HG03457 (cell line): ENCODE measurements around the gene RAB3GAP1.
A peak's percentile ranks its signal among the peaks of the same experiment; 100 is the strongest.
"Not testable (repeated sequence)": the region's sequence is repeated elsewhere in the genome, so short reads cannot be mapped to it uniquely, and the experiment has no call there.

Experiments
- ATAC-seq: cut with Tn5 transposase; IDR thresholded peaks from one replicate; pipeline ENCODE4 v1.9.1; 2021; ENCODE audit warnings: moderate number of reproducible peaks; ENCODE audit not compliant: unreplicated experiment

Gene RAB3GAP1

DNA sequence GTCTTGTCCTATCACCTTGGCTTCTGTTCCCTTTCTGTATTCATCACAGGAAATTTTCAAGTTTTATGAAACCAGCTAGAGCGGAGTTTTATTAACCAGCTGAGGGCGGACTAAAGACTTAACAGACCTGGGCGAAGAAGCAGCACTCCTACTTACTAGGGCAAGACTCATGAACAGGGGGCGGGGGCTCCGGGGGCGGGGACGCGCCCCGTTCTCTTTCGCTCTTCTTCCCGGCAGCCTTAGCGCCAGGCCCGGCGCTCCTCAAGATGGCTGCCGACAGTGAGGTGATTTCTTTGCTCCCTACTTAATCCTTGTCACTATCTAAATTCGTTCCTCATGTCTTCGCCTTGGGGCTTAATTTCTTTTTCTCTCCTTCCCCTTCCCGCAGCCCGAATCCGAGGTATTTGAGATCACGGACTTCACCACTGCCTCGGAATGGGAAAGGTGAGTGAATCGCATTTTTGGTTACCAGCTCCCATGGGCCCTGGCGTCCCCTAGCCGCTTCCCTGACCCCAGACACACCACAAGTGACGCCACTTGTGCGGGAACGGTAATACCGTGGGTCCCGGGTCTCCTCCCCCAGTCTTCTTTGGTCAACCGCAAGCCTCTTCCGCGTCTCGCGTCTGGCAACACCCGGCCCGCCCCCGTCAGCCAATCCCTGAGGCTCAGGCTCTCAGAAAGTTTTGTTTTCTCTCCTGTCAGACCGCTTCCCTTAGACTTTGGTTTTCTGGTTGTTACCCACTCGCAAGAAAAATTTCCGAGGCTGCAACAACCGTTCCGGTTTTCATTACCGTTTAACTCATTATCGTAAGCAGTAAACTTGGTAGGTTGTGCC, at the start of gene RAB3GAP1:
Gene RAB3GAP1, plus strand, starts transcription at position 251 of the 835 bp plus-strand sequence. Its CDS starts 16 bp downstream, at position 267.
- ATAC-seq = peak; percentile 68

DNA sequence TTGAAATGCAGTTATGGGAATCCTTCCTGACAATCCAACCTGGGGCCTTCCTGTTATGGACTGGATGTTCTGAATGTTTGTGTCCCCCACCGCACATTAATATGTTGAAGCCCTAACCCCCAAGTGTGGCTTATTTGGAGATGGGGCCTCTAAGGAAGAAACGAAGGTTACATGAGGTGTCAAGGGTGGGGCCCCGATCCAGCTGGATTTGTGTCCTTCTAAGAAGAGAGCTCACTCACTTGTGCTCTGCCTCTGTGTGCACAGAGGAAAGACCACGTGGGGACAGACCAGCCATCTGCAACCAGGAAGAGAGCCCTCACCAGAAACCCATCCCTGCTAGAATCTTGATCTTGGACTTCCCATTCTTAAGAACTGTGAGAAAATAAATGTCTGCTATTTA, 49.3 kb upstream of the RAB3GAP1 start:
- no peak for ATAC-seq

GRCh38 chr2:135004005-135004746, 47.9 kb upstream of the RAB3GAP1 start:
- peak; percentile 79 for ATAC-seq

GRCh38 chr2:135005753-135006152, 46.3 kb upstream of the RAB3GAP1 start:
- ATAC-seq = no peak

DNA sequence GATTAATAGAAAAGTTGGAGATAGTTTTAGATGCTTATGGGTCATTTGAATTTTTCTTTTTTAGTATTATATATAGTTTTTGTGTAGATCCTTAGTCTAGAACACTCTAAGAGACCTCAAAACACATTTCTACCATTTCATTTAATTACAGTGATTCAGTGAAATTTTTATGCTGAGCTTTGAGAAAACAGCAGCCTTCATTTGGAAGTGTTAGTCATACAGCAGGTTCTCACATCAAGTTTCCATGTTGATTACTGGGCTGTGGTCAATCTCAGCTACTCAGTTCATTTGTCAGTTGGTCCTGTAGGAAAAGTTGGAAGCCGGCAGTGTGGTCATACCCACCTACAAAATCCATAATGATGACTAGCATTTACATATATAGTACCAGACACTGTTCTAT, 42.8 kb upstream of the RAB3GAP1 start:
- ATAC-seq = no peak

GRCh38 chr2:135010200-135010942, 41.7 kb upstream of the RAB3GAP1 start:
- ATAC-seq = no peak

DNA sequence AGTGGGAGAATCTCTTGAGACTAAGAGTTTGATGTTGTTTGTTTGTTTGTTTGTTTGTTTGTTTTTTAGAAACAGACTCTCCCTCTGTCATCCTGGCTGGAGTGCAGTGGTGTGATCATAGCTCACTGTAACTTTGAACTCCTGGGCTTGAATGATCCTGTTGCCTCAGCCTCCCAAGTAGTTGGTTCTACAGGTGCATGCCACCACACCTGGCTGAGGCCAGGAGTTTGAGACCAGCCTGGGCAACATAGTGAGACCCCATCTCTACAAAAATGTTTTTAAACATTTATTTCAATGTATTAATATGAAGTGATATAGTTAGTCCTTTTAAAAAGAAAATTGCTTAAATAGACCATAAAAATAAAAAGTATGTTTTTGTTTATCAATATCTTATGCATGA, 40.5 kb upstream of the RAB3GAP1 start:
- no peak for ATAC-seq

DNA sequence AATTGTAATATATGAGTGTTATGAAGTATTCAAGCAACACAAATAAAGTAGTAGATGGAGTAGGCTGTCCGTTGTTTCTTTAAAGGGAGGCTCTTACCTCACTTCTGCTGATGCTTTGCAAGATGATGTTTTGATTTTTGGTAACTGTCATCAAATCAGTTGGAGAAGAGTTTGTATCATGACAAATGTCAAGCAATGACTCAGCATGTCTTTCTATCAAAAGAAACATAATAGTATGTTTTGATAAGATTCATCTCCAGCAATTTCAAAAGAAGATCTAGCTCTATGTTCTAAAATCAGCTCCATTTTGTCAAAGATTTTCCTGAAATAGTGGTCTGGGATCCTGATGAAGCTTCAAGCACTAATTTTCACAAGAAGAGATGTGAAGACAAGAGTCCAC, 30.5 kb upstream of the RAB3GAP1 start:
- no peak for ATAC-seq

DNA sequence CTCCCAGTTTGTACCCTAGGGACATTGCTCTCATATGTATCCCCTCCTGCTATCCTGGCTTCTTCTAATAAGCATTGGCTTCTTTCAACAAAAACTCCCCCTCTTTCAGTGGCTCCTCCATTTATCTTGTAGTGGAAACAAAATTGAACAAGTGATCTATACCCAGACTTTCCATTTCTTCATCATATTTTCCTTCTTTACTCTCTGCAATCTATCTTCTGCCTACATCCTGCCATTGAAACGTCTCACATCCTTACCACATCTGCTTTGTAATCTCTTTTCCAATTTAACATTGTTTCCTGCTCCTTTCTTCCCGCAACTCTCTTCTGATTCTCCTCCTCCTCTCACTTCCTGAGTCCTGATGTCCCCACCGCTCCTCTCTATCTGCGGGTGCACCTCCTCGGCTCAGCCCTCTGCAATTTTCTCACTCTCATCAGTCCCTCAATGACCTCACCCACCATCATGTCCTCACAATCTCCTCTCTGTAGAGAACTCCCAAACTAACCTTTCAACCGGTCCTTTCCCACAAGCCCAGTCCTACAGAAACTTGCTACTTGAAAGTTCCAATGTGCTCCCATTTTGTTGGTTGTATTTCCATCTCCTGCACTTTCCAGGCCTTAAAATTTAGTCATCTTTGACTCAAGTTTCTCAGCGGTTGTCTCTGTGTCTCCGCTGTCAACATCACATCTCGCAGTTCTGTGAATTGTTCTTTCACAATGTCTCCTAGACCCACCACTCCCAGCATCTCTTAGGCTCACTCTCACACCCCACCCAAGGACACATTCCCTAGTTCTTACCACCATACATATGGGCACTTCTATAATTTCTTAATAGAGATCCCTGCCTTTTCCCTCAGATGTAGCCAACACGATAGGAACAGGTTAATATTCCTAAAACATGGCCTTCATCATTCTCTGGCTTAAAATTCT, 28.9 kb upstream of the RAB3GAP1 start:
- ATAC-seq = no peak

DNA sequence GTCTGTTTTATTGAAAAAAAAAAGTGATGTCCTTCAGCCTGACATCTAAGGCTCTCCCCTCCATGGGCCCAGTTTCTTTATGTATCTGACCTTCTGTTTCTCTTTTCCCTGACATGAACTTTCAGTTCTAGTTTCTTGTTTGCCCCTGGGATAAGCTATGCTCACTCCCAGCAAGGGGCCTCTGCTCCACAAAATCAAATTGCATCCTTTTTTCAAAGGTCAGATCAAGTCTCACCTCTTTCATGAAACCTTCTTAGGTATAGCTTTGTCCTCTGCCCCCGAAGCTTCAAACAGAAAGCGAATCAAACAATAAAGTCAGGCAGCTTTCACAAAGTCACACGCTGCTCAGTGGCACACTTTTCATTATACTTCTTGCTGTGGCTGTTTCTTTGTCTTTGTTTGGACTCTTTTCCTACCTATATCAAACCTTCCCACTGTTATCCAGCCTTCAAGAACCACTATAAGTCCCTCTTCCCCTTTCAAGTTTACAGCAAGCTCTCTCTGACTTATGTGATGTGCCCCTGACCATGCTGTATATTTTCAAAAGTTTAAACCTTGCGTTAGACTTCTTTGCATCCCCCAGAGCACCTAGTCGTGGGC, 28.1 kb upstream of the RAB3GAP1 start:
- ATAC-seq = no peak

DNA sequence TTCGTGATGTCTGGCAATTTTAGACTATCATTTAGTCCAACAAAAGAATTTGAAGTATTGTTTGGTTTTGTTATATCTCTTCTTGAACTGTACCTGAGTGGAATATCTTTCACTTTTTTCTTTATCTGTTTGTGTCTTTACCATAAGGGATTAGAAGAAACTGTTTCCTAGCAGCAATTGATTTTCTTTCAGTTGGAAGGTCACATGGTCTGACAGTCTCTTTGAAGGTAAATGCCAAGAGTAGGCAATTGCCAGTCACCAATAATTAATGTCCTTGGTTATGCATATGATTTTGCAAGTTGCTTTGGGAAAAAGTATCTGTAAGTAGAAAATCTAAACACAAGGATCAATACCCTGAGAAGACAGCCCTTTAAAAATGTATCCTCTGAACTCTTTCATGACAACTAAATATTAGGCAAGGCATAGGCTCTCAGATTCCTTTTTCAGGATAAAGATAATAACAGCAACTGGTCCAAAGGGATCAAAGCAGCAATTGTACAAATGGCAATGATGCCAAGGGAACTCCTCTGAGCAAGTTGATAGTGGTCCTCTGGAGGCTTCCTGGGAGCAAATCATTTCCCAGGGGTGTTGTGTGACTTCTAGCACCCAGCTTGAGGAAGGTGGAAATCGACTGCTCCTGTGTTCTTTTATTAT, 22.5 kb upstream of the RAB3GAP1 start:
- ATAC-seq = no peak

DNA sequence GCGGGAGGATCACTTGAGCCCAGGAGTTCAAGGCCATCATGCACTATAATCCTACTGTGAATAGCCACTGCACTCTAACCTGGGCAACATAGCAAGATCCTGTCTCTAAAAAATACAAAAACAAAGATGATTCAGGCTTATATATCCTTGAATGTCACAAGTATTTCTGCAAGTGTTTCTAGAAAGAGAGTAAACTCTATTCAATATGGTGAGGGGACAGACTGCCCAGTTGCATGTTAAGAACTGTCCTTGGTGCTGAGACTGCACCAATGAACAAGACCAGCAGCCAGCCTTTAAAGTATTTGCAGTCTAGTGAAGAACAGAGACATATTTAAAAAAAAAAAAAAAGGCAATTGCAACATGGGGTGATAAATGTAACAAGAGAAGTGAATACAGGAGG, 21.3 kb upstream of the RAB3GAP1 start:
- ATAC-seq = no peak

DNA sequence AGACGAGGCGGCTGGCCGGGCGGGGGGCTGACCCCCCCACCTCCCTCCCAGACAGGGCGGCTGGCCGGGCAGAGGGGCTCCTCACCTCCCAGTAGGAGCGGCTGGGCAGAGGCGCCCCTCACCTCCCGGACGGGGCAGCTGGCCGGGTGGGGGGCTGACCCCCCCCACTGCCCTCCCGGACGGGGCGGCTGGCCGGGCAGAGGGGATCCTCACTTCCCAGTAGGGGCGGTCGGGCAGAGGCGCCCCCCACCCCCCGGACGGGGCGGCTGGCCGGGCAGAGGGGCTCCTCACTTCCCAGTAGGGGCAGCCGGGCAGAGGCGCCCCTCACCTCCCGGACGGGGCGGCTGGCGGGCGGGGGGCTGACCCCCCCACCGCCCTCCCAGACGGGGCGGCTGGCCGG, 18.9 kb upstream of the RAB3GAP1 start:
- not testable (repeated sequence) for ATAC-seq

DNA sequence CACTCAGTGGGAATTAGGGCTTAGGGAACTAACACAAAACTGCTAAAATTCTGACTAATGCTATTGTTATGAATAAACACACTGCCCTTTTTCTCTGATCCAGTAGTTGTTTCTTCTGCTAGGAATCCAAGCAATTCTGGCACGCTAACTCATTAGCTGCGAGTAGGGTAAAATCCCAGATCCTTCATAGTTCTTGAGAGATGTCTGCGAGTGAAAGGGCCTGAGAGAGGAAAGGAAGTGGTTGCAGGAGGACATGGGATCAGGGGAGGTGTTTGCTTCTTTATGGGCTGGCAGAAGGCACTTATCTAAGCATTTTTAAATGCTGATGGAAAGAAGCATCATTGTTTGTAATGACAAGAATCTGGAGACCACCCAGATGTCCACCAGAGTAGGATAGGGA, 14.3 kb upstream of the RAB3GAP1 start:
- ATAC-seq = no peak

DNA sequence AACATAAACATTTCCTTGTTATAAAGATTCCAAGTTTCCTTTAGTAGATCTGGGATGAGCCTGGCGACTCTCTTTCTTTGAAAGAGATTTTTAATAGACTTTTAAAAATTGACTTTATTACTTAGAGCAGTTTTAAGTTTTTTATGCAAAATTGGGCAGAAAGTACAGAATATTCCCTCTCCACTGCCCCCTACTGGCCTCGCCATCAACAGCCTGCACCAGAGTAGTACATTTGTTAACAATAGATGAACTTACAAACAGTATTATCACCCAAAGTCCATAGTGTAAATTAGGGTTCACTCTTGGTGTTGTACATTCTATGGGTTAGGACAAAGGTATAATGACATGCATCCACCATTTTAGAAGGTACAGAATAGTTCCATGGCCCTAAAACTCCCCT, 8.7 kb upstream of the RAB3GAP1 start:
- no peak for ATAC-seq

GRCh38 chr2:135047300-135047699, 4.8 kb upstream of the RAB3GAP1 start, which contains the start of gene MAP3K19:
MAP3K19 (minus strand) TSS chr2:135047447; CDS start chr2:135024647, 22,800 bp downstream.
- ATAC-seq = no peak

DNA sequence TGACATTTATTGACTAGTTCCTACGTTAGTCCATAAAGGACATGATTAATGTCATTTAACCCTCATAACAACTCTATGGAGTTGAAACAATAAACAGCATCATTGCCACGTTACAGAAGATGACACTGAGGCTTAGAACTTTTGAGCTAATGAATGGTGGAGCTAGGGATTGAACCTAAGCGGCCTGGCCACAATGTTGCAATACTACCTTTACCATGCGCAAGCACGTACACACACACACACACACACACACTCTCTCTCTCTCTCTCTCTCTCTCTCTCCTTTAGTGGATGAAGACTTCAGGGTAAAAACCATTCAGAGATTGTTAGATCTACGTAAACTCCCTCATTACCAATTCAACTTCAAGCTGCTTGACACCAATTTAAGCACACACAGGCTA, 4.0 kb upstream of the RAB3GAP1 start:
- no peak for ATAC-seq

- no peak for ATAC-seq
Observed at GRCh38 chr2:135050132-135050531, 2.0 kb upstream of the RAB3GAP1 start.

- no peak for ATAC-seq
Observed at GRCh38 chr2:135050684-135051083, 1.4 kb upstream of the RAB3GAP1 start.
